ENCODE data around the gene ERCC6L2.

Gene ERCC6L2, protein sequence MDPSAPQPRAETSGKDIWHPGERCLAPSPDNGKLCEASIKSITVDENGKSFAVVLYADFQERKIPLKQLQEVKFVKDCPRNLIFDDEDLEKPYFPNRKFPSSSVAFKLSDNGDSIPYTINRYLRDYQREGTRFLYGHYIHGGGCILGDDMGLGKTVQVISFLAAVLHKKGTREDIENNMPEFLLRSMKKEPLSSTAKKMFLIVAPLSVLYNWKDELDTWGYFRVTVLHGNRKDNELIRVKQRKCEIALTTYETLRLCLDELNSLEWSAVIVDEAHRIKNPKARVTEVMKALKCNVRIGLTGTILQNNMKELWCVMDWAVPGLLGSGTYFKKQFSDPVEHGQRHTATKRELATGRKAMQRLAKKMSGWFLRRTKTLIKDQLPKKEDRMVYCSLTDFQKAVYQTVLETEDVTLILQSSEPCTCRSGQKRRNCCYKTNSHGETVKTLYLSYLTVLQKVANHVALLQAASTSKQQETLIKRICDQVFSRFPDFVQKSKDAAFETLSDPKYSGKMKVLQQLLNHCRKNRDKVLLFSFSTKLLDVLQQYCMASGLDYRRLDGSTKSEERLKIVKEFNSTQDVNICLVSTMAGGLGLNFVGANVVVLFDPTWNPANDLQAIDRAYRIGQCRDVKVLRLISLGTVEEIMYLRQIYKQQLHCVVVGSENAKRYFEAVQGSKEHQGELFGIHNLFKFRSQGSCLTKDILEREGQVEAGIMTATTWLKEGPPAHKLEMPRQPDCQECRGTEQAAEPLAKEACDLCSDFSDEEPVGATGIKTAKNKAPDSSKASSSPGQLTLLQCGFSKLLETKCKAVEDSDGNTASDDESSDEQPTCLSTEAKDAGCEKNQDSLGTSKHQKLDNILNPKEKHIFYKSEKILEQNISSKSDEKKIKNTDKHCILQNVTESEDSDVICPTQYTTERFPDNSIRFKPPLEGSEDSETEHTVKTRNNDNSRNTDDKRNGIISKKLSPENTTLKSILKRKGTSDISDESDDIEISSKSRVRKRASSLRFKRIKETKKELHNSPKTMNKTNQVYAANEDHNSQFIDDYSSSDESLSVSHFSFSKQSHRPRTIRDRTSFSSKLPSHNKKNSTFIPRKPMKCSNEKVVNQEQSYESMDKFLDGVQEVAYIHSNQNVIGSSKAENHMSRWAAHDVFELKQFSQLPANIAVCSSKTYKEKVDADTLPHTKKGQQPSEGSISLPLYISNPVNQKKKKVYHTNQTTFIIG (N-terminal part only)

DNA sequence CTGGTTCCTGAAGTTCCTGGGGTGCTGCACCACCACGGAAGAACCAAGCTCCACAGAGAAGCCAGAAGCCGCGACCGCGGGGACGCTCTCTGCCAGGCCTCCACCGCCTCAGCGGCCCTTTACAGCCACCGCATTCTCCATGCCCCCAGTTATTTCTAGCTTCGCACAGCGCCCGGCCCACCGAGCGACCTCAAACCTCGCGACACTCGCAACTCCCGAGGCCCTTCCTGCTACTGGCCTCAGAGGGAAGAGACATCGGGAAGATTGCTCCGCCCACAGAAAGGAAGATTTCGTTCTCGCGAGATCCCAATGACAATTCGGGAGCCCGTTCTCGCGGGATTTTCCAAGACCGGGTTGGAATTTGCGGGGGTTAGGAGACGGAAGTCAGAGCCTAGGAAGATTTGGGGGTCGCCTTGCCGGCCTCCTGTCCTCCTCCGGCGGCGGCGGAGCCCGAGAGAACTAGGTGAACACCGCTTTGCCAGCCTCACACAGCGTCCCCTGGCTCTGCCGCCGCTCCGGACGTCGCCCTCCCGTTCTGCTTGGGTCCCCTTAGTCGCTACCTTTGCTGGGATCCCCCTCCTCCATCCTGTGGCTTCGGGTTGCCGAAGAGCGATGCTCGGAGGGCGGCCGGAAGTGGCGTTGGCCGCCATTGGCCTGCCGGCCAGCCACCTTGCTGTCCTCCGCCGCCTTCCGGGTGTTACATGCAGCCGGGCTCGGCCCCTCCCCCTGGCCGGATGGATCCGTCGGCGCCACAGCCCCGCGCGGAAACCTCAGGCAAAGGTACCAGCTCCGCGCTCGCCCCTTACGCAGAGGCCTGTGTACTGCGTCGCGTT, at the start of gene ERCC6L2:
Gene ERCC6L2, plus strand, starts transcription at position 387 of the 833 bp plus-strand sequence. Its CDS starts 348 bp downstream, at position 735.
- peak; percentile 89 to 94 for DNase-seq (ENCODE audit: low read depth in 2 of 2)

DNA sequence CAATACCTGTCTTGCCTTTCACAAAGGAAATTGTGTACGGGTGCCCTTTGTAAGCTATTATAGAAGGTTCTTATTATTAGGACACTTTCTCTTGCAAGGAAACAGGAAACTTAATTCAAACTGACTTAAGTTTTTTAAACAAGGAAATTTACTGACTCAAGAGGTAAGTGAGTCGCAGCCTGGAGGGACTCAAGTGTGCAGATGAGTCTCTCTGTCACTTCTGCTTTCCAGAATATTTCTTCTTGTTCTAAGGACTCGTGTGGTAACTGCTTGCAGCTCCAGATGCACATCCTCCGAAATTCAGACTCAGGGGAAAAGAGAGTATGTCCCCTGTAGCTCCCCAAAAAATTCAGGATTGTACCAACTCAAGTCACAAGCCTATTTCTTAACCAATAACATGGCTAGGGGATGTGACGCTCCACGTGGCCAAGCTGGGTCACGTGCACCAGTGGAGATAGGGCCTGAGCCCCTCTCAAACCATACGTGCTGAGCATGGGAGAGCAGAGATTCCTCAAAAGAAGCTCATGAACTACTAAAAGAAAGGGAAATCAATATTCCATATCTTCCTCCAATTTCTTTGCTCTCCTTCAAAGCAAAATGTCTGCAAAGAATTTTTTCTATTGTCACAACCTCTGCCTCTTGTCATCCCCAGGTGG, 49.2 kb upstream of the ERCC6L2 start:
- no peak for DNase-seq (ENCODE audit: low read depth in 2 of 2)

DNA sequence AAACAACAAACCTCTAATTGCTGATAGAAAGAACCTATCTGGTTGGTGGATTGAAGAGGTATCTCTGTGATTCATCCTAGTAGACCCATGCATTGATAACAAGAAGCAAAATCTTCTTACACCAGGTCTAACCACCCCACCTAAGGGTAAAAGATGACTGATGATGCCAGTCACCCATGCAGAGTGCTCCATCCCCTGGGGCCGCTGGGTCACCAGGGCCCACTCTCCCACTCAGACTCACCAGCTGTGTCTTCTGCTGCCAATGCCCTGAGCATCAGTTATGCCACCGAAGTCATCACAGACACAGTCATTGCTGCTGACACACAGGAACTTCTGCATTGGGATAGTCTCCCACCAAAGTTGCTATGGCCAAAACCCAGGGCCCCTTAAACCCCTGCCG, 44.7 kb upstream of the ERCC6L2 start:
- DNase-seq (ENCODE audit: low read depth in 2 of 2): no peak

DNA sequence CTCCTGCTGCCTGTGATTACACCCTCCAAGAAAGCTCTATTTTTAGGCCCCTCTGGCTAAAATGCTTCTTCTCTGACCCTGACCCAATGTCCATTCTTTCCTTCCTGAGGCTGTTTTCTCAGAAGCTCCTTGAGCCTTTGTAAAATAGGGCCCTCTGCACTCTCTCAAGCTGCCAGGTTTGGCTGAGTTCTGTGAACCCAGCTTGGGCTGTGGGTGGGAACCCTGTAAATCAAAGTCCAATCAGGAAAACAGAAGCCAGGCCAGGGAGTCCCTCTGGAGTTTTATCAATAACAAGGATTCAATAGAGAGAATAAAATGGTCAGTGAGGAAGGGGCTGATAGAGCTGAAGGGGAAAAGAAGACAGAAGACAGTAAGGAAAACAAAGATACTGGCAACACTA, 43.7 kb upstream of the ERCC6L2 start:
- no peak for DNase-seq (ENCODE audit: low read depth in 2 of 2)

DNA sequence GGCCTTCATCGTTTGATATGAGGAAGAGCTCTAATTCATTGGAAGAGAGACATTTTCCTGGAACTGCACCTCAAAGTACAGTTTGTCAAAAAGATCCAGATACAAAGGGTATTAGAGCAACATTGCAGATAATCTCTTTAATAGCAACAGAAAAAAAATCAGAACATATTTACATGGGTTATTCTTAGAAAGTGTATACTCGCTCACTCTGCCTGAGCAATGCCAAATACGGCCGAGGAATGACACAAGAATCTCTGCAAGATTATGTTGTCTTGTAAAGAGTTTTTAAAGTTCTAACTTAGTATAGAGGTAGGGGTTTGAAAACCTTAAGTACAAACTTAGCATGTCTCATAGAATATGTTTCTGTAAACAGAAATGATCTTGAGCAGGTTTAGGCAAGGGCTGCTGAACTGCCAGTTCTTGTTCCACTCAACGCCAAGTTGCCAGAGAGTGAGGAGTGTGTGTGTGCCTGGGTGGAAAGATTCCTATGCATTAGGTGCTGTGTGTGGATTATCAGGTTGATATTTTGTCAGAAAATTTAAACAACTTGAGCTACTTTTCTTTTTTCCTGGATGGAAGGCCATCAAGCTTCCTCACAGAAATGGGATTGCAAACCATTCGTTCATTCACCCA, 41.8 kb upstream of the ERCC6L2 start:
- DNase-seq (ENCODE audit: low read depth in 2 of 2): no peak

DNA sequence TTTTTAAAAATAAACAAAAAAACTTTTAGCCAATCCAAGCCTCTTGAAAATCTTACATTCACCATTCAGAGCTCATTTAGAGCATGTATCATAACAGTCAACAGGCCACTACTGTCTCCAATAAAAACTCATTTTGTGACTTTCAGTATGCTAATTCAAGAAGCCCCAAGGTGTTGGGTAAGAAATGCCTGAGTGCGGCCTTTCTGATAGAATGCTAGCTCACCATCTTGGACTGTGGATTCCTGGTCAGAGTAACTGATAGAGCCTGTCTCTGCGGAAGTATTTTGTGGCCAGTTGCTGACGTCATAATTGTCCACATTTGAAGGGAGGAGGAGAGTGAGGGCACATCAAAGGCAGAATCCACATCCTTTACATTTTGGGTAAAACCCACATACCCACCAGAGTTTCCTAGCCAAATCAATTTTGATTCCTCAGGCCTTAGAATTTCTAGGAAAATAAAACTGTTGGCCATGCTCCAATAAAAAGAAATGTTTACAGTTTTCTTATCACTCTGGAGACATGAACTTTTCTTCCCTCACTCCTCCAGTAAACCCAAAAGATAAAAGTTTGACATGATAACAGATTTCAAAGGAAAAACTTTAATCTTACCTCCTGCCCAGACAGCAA, 41.1 kb upstream of the ERCC6L2 start:
- DNase-seq (ENCODE audit: low read depth in 2 of 2): no peak

DNA sequence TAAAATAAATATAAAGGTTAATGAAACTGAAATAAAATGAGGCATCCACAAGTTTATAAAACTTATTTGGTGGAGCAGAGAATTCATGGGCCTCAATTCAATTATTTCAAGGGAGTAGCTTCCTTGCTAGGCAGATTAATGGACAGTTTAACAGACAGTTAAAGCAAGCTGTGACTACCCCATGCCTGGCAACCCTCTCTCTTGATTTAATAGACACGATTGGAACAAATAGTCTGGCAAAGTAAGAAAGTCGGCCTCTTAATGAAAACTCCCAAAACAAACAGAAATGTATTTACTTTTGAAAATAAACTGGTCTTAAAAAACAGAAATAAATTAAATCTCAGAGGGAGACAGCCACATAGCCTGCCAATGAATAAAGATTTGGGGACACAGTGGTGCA, 40.1 kb upstream of the ERCC6L2 start:
- DNase-seq (ENCODE audit: low read depth in 2 of 2): no peak

DNA sequence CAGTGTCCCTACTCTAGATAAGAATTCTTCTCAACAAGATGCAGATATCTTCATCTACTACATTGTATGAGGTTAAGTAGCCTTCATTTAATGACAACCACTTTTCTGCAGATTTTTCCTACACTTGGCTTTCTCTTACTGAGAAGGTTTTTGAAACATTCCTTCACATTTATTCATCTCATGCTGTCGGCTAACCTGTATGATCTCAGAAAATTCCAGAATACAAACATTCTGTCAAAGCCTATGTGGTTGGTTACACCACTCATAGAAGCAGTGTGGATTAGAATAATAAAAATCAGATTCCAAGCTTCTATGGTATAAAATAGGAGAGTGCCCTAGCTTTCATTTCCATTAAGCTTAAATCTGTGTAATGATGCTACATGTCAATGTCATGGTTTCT, 39.4 kb upstream of the ERCC6L2 start:
- no peak for DNase-seq (ENCODE audit: low read depth in 2 of 2)

DNA sequence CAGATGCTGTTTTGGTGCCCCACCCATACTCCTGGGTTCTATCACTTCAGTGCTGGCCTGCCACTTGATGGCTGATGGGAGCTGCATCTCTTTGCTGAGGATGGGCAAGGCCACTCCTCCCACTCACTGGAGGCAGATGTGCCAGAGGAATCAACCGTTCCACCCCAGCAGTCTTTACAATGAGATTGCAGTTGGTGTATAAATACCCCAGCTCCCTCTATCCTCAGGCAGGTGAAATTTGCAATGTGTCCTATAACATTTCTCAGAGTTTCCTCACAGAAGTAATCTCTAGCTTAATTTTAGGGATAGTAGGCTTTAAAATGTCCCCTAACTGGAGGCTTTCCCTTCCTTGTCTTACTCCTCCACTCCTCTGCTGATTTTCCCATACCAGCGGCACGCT, 36.5 kb upstream of the ERCC6L2 start:
- no peak for DNase-seq (ENCODE audit: low read depth in 2 of 2)

DNA sequence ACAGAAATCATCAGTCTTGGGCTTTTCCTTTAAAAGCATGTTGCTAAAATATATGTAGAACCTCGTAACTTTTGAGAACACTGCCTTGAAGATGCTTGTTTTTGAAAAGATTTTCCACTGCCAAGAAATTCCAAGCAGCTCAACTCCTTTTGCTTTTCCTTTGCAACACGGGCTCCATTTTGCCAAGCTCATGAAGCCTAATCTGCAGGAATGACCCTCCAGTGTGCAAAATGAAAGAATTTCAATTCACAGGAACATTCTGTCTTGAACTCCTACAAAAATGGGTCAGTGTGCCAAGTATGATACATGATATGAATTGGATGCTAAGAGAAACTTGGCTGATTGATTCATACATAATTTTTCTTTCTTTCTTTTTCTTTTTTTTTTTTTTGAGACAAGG, 35.4 kb upstream of the ERCC6L2 start:
- no peak for DNase-seq (ENCODE audit: low read depth in 2 of 2)

DNA sequence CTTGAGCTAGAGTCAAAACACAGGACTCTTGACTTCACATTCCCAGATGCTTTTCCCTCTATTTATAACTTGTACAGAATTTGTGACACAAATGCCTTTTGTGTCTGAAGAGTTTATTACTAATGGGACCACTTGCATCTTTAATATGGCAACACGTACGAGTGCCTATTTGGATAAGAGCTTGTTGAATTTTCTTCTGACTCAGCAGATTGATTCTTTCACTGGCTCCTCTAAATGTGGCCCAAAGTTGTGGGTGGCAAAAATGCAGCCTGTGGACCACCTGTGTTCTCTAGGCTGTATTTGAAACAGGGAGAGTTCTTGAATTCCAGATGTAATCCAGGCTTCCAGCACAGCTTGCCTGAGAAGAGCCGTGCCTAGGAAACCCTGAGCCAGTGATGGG, 34.1 kb upstream of the ERCC6L2 start:
- no peak for DNase-seq (ENCODE audit: low read depth in 2 of 2)

DNA sequence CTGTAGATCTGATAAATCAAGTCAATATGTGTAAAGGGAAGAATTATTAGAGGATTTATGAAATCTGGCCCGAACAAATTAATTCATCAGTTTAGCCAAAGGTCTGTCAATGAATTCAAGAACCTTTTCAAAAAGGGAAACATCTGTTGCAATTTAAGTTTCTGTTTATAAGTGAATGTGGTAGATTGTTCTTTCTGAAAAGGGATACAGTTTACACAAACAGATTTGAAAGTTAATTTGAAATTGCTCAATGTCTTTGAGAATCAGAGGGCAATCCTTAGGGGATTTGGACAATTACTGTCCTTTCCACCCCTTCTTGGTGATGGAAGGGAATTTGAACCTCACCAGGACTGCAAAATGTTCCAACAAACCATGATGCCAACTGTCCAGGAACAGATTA, 29.7 kb upstream of the ERCC6L2 start:
- no peak for DNase-seq (ENCODE audit: low read depth in 2 of 2)

DNA sequence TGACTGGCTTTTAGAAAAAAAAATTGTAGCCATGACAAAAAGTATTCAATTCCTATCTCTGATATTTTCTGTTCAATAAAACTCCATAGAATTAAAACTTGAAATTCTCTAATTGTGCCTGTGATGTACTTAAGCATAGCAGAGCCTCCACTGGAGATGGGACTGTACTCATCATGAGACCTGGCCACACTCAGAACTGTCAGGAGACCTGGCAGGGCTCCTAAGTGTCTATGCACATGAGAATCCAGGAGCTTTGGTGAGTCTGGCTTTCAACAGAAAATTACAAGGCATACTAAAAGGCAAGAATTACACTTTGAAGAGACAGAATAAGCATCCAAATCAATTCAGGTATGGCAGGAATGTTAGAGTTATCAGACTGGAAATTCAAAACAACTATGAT, 26.7 kb upstream of the ERCC6L2 start:
- no peak for DNase-seq (ENCODE audit: low read depth in 2 of 2)

DNA sequence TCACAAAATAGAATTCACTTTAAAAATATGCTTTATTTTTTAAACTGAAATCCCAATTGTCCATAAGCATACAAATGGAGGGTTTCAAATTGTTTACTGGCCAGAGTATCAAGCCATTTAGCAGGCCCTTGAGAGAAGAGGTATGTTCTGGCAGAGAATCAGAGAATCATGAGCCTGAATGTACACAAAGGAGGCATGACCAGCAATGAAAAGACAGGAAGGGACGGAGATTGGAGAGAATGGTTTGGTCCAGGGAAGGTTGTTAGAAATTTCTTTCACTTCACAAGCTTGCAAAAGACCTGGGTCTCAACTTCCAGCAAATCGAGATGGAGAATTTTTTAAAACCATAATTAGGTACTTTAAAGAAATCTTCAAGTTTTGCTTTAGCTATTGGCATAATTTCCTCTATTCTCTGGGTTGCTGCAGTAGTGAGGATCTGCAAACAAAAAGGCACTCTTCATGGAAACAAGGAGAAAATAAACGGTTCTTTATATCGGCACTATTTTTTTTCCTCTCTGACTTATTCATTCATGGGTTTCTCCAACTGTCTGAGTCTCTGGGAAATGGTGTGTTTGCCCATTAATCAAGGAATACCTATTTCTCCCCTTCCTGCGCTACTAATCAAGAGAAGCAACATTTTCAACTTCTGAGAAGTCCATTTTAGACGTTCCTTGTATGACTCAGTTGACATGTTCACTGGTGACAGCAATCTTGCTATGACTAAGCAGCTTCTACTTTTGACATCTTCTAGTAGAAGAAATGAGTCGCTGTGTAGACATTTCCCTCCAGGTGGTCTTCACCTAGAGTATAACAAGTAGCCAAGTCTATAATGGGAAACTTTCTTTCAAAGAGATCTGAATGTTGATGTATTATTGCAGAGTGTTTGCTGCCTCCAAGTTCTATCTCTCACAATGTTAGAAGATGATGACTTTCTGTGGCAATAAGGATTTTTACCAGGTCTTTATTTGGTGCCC, 23.1 kb upstream of the ERCC6L2 start:
- peak in 1 of 2 donors; percentile 3 for DNase-seq (ENCODE audit: low read depth in 2 of 2)

DNA sequence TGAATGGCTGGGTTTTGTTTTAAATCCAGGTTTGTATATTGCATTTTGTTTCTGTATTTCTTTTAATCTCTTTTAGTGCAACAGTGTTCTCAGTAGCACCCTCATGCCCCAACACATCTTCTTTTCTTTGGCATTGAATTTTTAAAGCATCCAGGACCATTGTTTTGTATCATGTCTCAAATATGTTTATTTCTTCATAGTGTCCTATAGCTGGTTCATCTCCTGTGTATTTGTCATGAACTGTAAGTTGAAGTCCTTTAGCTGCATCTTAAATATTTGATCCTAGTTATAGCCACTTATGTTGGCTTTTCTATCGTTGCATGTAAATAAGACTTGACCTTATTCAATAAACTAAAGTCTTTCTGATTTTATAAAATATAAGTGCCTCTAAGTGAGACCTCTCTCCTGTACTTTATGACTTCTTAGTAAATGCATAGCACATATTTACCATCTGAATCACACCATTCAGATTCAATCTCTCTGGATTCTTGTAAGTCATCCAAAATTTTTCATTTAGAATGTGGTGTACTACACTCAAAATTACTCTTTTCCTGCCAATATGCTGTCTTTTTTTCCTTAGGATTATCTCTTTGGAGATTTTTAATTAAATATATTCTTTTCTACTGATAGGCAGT, 21.0 kb upstream of the ERCC6L2 start:
- no peak for DNase-seq (ENCODE audit: low read depth in 2 of 2)

DNA sequence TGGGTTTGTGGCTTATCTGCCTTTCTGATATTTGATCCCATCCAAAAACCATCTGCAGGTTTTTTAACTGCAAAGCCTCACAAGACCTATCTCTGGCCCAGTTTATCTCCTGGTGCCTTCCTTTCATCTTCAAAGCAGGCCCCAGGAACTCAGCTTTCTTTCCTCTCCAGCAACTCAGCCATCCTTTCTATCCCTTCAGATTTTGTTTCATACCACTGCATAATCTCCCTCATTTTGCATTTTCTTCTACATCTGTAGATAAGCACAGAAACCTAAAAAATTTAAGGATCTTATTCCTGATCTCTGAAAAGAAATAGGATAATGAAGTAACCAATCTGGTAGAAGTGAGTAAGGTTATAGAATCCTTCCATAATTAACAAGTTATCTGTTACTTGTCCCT, 19.5 kb upstream of the ERCC6L2 start:
- no peak for DNase-seq (ENCODE audit: low read depth in 2 of 2)

DNA sequence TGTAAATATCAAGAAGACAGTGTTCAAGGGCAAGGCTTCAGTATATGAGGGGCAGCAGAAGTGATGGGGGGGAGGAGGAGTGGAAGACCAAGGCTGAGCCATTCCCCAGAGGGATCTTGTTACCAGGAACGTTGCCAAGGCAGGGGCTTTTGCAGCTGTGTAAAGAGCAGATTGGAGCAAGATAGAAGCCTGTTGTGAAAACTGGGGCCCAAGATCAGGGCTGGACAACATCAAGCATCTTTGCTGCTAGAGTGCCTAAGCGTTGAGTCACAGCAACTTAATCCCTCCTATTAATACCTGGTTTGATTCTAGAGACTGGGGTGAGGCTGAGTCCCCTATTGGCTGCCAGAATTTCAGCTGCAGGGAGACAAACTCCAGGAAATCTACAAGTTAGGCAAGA, 18.4 kb upstream of the ERCC6L2 start:
- DNase-seq (ENCODE audit: low read depth in 2 of 2): no peak

DNA sequence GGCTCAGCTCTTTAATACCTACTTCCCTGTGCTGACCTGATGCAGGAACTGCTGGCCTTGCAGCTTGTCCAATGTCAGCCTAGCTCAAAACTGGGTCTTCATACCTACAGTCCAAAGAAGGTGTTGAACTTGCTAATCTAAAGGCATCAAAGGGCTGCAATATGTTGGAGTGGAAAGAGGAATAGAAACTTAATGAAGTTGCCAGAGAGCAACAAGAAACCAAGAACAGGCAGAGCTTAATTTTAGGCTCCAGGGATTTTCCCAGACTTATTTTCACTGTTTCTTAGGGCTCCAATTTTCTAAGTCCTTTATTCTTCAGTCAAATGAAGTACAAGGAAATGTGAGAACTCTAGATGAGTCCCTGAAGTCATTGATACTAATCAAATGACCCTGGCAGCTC, 17.6 kb upstream of the ERCC6L2 start:
- DNase-seq (ENCODE audit: low read depth in 2 of 2): no peak
